ENCODE results near the gene CFAP46.
"Not testable (repeated sequence)": the region's sequence is repeated elsewhere in the genome, so short reads cannot be mapped to it uniquely, and the experiment has no call there.

DNA sequence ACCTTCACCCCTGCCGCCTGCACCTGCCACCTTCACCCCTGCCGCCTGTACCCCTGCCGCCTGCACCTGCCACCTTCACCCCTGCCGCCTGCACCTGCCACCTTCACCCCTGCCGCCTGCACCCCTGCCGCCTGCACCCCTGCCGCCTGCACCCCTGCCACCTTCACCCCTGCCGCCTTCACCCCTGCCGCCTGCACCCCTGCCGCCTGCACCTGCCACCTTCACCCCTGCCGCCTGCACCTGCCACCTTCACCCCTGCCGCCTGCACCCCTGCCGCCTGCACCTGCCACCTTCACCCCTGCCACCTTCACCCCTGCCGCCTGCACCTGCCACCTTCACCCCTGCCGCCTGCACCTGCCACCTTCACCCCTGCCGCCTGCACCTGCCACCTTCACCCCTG, 53.9 kb downstream of the CFAP46 start:
- TF ChIP-seq, protein P1, sequence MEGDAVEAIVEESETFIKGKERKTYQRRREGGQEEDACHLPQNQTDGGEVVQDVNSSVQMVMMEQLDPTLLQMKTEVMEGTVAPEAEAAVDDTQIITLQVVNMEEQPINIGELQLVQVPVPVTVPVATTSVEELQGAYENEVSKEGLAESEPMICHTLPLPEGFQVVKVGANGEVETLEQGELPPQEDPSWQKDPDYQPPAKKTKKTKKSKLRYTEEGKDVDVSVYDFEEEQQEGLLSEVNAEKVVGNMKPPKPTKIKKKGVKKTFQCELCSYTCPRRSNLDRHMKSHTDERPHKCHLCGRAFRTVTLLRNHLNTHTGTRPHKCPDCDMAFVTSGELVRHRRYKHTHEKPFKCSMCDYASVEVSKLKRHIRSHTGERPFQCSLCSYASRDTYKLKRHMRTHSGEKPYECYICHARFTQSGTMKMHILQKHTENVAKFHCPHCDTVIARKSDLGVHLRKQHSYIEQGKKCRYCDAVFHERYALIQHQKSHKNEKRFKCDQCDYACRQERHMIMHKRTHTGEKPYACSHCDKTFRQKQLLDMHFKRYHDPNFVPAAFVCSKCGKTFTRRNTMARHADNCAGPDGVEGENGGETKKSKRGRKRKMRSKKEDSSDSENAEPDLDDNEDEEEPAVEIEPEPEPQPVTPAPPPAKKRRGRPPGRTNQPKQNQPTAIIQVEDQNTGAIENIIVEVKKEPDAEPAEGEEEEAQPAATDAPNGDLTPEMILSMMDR (IDR thresholded peaks at IDR 0.05), result not testable (repeated sequence)
- not testable (repeated sequence) for TF ChIP-seq POLR2A, EP300 (IDR thresholded peaks at IDR 0.05)

Measured in ovary (tissue), 3 donors.